GM19463 (cell line): ENCODE data around the gene CCR6.

Experiments used
- ATAC-seq: cut with Tn5 transposase; IDR thresholded peaks from one replicate; pipeline ENCODE4 v1.9.1; 2021; ENCODE audit warnings: mild to moderate bottlenecking, moderate library complexity; ENCODE audit not compliant: unreplicated experiment

CCR6 gene

GRCh38 chr6:167119670-167120582 lies 3.0 kb upstream of the CCR6 start:
- ATAC-seq: no peak

DNA sequence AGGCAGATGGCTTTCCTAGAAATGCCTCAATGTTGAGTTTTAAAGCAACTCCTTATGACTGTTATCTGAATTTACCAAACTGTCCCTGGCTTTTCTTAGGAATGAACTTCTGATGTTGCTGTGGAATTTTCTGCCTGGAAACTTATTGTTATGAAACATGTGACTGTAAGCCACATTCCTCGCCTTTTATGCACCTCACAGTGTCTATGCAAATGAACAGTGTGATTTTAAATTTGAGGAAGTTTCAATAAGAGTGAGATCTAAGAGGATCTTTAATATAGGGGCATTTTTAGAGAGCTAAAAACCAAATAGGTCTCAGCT lies 2.4 kb upstream of the CCR6 start:
- no peak for ATAC-seq

GRCh38 chr6:167121335-167121841 lies 1.5 kb upstream of the CCR6 start:
- no peak for ATAC-seq

- ATAC-seq: peak; percentile 37
Observed at GRCh38 chr6:167122041-167122826, 662 bp upstream of the CCR6 start.

DNA sequence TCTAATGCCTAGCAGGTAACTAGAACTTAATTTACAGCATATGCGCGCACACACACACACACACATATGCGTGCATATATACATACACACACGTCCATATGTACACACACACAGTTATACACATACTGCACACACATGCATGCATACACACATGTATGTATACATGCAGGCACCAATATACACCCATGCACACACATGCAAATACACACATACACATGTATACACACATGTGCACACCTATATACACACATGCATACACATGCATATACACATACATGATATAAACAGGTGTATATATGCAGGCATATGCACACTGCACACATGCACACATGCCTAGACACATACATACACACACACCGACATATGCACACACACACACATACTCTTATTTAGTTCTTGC lies 1.9 kb downstream of the CCR6 start:
- no peak for ATAC-seq

DNA sequence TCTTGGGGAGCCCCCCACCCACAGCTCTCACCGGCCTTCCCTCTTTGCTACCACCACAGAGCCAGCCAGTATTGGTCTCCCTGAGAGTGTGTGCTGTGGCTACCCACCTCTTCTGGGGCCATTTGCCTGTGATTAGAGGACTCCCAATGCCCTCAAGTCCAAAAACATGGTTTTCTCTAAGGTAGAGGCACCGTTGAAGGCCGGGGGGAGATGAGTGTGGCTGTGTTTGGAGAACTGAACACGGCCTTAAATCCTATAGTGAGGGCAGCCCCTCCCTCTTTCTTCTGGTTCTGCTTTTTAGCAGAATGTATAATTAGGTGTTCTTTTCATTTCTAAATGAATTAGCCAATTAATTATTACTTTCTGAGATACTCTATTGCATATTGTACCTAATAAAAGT lies 2.5 kb downstream of the CCR6 start:
- ATAC-seq: no peak

DNA sequence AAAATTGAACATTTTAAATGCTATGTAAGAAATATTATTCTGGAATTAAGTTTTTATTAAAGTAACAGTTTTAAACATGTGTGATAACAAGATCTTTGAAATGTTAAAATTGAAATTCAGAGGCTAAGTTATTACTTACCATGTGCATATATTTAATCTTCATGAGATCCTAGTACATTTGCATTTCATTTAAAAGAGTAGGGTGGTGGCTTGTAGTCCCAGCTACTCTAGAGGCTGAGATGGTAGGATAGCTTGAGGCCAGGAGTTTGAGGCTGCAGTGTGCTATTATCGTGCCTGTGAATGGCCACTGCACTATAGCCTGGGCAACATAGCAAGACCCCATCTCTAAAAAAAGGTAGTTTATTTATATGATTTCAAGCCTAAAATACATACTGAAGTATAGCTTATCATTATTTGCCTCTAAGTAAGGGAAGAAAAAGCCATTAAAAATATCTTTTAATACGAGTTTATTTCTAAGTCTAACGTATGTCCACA lies 3.0 kb downstream of the CCR6 start:
- no peak for ATAC-seq

DNA sequence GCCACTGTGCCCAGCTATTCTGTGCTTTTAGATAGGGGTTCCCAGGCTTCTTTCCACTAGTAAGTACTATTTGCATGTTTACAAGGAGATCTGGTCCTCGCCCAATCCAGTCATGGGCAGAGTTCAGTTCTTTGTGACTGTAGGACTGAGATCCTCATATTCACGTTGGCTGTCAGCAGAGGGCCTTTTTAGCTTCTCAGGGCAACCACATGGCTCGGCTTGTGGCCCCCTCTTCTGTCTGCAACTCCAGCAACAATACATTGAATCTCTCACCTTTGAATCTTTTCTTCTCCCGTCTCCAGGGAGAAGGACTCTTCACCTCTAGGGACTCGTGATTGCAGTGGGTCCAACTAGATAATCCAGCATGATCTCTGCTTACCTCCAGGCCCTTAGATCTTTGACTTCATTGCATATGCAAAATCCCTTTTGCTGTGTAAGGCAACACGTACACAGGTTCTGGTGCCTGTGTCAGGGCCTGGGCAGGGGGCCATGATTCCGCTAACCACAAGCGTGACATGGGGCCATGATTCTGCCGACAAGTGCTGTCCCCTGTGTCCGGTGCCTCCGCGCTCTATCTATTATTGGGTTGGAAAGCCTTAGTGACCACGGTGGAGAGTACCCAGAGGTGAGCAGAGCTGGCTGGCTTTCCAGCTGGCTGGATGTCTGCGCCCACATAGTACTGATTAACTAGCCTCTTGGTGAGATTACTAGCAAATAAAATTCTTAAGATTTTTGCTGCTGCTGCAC lies 5.1 kb downstream of the CCR6 start:
- peak; percentile 52 for ATAC-seq

- no peak for ATAC-seq
Observed at GRCh38 chr6:167129159-167129558, 6.3 kb downstream of the CCR6 start.

- no peak for ATAC-seq
Observed at GRCh38 chr6:167129562-167129961, 6.7 kb downstream of the CCR6 start.

DNA sequence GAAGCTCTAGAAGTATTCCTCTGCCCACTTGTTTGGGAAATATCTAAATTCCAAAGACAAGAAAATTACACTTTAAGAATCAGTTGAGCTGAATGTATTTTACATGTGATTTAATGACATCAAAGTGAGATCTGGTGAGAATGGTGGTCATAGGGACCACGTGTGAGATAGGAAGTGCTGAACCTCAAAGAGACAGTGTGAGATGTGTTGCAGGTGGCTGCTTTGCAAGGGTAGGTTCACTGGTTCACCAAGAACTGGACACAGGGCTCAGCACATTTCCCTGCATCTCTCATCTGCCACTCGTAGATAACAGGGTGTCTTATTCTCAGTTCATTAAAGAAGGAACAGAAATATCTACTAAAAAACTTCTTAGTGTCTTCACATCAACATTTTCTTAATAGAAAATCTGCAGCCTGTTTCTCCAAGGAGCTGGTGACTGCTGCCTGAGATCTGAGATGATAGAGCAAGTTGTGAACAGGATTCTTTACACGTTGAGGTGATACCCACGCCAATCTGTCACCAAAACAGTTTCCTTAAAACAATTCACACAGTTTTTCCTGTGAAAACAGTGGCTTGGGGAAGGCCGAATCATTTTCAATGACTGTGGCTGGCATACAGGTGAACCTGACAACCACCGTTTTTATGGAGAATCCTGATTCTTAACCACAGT lies 7.2 kb downstream of the CCR6 start:
- ATAC-seq: peak; percentile 40

DNA sequence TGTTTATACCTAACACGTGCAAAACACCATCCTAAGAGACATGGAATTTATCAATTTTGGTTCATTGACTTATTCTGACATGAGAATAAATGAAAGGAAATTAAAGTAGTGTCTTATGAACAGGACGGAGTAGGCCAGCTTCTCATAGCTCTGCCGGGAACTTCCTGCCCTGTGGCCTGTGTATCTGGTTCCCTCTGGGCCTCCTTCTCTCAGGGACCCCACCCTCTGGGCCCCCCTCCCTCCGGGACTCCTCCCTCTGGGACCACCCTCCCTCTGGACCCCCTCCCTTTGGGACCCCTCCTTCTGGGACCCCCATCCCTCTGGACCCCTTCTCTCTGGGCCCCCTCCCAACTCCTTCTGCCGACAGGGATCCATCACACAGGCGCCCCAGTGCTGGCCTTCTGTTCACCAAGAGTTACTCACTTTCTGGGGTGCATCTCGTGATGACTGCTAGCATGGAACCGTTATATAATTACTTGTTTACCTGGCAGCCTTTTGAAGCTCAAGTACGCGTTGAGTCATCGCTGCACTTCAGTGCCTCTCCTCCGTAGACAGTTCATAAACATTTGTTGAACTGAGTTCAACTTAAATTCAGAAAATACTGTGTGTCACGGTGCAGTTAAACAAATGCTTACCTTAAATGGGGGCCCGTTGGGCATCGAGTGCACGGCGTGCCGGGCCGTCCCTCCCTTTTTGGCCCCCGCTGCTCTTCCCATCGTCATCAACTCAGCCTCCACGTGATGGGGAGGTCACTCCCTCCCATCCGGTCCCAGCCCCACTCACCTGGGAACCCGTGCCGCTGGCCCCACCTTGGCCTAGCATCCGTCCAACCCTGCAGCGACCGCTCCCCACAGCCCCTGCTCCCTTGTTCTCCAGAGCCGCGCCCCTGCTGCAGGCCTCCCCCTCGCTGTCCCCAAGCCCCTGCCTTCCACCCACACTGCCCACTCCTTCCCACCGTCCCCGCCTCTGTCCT lies 8.1 kb downstream of the CCR6 start:
- ATAC-seq: no peak

GRCh38 chr6:167134448-167135328 lies 11.8 kb downstream of the CCR6 start:
- no peak for ATAC-seq

DNA sequence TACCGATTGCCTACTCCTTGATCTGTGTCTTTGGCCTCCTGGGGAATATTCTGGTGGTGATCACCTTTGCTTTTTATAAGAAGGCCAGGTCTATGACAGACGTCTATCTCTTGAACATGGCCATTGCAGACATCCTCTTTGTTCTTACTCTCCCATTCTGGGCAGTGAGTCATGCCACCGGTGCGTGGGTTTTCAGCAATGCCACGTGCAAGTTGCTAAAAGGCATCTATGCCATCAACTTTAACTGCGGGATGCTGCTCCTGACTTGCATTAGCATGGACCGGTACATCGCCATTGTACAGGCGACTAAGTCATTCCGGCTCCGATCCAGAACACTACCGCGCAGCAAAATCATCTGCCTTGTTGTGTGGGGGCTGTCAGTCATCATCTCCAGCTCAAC lies 13.5 kb downstream of the CCR6 start:
- ATAC-seq: no peak

- ATAC-seq: no peak
Observed at GRCh38 chr6:167137081-167137480, 14.2 kb downstream of the CCR6 start.

DNA sequence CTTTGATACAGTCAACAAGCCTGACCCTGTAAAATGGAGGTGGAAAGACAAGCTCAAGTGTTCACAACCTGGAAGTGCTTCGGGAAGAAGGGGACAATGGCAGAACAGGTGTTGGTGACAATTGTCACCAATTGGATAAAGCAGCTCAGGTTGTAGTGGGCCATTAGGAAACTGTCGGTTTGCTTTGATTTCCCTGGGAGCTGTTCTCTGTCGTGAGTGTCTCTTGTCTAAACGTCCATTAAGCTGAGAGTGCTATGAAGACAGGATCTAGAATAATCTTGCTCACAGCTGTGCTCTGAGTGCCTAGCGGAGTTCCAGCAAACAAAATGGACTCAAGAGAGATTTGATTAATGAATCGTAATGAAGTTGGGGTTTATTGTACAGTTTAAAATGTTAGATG lies 15.0 kb downstream of the CCR6 start:
- no peak for ATAC-seq

GRCh38 chr6:167139761-167140160 lies 16.9 kb downstream of the CCR6 start:
- no peak for ATAC-seq
